GM20000 (cell line): ENCODE measurements around the gene AFG3L2.
A peak's percentile ranks its signal among the peaks of the same experiment; 100 is the strongest.

Experiments used
- DNase-seq: peaks from one replicate; pipeline ENCODE4 v3.0.0; 2012; ENCODE audit warnings: low spot score
- TF ChIP-seq, protein P1 (sequence below): IDR thresholded peaks from 2 replicates; pipeline ENCODE4 v1.5.1; 2012; ENCODE audit warnings: mild to moderate bottlenecking, control low read depth; ENCODE audit errors: extremely low read depth, missing control alignments

The AFG3L2 gene

DNA sequence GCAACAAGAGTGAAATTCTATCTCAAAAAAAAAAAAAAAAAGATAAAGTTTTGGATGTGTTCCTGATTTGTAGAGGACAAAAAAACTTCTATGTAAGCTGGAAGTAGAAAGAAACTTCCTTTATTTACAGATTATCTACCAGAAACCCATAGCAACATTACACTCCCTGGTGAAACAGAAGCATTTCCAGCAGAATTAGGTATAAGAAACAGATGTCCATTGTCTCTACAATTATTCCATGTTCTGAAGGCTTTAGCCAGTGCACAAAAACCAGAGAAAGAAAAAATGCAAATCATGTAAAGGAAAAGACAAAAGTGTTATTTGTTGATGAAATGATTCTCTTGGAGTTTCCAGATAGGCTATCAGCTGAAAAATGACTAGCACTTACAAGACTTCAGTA, 64.1 kb downstream of the AFG3L2 start:
- no peak for DNase-seq

DNA sequence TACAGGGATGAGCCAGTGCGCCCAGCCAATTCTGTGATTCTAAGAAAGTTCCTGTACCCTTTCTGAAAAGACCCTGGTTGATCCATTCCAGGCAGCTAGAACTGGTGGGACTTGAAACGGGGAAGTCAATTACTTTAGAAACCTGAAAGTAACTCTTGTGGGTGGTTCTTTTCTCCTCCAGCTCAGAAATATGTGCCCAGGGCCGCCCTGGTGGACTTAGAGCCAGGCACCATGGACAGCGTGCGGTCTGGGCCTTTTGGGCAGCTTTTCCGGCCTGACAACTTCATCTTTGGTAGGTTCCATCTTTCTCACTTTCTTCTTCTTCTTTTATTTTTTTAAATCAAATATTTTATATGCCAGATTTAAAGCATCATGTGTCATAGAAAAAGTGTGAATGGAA, 66.3 kb downstream of the AFG3L2 start:
- TF ChIP-seq, protein P1, sequence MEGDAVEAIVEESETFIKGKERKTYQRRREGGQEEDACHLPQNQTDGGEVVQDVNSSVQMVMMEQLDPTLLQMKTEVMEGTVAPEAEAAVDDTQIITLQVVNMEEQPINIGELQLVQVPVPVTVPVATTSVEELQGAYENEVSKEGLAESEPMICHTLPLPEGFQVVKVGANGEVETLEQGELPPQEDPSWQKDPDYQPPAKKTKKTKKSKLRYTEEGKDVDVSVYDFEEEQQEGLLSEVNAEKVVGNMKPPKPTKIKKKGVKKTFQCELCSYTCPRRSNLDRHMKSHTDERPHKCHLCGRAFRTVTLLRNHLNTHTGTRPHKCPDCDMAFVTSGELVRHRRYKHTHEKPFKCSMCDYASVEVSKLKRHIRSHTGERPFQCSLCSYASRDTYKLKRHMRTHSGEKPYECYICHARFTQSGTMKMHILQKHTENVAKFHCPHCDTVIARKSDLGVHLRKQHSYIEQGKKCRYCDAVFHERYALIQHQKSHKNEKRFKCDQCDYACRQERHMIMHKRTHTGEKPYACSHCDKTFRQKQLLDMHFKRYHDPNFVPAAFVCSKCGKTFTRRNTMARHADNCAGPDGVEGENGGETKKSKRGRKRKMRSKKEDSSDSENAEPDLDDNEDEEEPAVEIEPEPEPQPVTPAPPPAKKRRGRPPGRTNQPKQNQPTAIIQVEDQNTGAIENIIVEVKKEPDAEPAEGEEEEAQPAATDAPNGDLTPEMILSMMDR = no peak
- no peak for DNase-seq

More for the DNA sequence above, 64.1 kb downstream of the AFG3L2 start:
- TF ChIP-seq, protein P1 = no peak

DNA sequence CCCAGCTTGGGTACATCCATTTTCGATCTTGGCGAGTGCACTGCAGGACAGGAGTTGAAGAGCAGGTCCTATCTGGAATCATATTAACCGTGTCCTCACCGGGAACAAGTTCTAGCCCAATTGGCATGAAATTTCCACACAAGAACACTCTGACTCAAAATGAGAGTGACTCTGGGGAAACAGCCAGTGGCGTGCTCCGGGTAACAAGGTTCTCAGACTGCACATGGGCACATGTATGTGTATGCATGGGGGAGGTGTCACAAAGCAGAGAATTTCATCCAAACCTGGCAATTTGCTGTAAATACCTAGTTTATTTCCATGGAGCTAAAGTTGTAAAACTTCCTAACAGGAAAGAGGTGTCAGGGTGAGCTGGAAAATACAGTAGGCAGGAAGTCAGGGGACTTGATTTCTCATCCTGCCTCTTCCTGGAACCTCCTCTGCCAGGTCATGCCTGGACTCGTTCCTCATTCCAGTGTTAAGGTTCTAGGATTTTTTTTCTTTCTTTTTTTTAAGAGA, 67.3 kb downstream of the AFG3L2 start:
- TF ChIP-seq, protein P1 = no peak
- no peak for DNase-seq

DNA sequence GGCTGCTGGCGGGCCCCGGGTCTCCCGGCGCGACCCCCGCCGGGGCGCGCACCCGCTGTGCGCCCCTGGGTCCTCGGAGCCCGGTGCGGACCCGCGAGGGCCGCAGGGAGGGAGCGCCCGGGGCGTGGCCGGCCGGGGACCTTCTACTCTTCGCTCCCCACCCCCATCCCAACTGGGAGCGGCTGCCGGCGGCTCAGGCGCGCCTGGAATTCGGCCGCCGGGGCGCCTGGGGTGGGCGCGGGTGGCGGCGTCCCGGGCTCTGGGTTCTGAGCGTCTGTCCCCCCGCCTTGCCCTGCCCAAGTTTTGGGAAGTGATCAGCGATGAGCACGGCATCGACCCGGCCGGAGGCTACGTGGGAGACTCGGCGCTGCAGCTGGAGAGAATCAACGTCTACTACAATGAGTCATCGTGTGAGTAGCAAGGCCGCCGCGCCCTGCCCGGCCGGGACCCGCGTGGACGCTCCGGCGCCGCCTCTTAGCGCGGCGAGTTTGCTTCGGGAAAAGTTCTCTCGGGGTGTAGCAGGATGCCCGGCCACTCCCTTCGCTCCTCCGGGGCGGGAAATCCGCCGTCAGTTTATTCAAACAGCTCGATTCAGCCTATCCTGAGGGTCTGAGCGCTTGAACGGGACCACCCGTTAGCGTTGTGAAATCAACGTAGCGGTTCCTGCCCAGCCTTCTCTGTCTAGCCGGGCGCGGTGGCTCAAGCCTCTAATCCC, 68.5 kb downstream of the AFG3L2 start:
- TF ChIP-seq, protein P1 = no peak
- DNase-seq = peak; percentile 87

DNA sequence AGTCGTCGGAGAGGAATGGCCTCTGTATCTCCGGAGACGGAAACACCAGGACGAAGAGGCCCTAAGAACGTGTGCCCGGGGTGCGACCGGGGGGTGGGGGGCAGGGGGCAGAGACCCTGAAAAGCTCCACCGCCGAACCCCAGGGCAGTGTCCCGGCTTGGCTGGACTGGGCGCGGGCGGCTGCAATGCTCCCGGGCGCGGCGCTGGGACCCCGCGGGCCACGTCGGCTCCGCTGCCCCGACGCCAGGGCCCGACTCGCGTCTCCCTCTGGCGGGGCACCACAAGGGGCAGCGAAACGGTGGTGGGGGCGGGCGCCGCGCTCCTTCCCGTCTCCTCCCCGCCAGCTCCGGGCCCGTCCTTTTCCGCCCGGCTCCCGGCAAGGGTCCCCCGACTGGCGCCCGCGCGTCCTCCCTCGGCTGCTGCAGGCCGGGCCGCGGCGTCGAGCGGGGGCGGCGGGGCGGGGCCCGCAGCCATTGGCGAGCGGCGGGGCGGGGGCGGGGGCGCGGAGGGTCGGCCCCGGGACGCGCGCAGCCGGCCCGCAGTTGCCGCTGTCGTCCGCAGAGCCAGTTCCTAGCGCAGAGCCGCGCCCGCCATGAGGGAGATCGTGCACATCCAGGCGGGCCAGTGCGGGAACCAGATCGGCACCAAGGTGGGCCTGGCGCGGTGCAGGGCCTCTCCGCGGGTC, 69.2 kb downstream of the AFG3L2 start, which contains the start of gene TUBB6:
Gene TUBB6 (plus strand): TSS at position 541 of the 685 bp plus-strand sequence. CDS start 52 bp downstream, at position 593.
- TF ChIP-seq, protein P1 = no peak
- peak; percentile 97 for DNase-seq

DNA sequence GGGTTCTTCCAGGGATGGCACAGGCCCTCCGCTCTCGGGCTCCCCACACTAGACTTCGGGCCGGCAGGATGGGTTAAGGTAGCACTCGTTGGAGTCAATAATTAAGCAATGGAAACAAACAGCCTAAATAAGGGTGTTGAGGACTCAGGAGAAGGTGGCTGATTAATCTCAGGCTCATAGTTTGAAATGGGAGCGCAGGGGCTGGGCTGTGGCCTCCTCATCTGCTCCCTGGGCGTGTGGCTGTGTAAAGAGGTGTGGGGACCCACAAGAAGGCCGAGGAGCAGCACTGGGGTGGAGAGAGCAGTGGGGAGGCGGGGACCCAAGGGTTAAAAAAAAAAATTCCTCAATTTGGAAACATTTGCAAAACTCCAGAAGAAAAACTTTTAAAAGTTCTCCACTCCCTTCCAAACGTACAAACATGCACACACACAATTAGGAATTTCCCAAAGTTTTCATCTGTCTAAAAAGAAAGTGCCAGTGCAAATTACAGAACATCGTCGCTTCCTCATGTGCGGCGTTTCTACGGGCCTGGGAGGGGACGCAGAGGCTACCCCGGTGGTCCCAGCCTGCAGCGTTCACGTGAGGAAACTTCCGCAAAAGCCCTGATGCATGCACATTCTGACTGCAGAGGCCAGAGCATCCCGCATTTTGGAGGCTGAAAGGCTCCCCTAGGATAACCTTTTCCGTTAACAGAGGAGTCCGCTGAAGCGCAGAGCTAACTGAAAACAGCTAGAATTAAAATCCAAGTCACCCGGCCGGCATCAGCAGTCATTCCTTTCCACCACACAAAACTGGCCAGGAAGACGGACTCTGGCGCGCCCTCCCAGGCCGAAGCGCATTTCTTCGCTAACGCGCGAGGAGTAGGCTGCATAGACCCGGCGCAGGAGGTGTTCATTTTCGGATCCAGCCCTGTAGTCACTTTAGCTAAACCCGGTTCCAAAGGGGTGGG, 70.0 kb downstream of the AFG3L2 start:
- DNase-seq = no peak
- TF ChIP-seq, protein P1 = peak; percentile 15
